Omental fat pad (tissue), 4 donors: ENCODE results near the gene SLC37A2. TPM values are rescaled to one million over a fixed set of nuclear protein-coding genes. Genes with fewer than 3 reads are reported as not detected.

ENCODE experiments used
- ATAC-seq: fragments of 150-250 bp; one replicate; pipeline ENCODE4 v1.9.1; 2016; ENCODE audit warnings: mild to moderate bottlenecking, moderate library complexity; ENCODE audit not compliant: low FRiP score
- DNase-seq: peaks from one replicate; pipeline ENCODE4 v3.0.0-alpha.2; 2019; ENCODE audit warnings: low spot score
- total RNA-seq, 4 donors: library from RNA; depleted of rRNA; stranded (reverse); fragments of >200 nt; gene quantifications; one replicate each; pipeline ENCODE4 v1.1.0, GENCODE V29; 2016
- TF ChIP-seq, protein P1 (sequence below), 3 donors: fragments of 450-650 bp; IDR thresholded peaks; one replicate each; pipeline ENCODE4 v1.5.1; 2016 to 2017; ENCODE audit warnings: antibody characterized with exemption in 3 of 3, mild to moderate bottlenecking in 3 of 3, moderate library complexity in 2 of 3

Gene SLC37A2
- total RNA-seq, 4 donors from 2014 or later, result 15.6 to 26.0 (median 21.5) TPM

DNA sequence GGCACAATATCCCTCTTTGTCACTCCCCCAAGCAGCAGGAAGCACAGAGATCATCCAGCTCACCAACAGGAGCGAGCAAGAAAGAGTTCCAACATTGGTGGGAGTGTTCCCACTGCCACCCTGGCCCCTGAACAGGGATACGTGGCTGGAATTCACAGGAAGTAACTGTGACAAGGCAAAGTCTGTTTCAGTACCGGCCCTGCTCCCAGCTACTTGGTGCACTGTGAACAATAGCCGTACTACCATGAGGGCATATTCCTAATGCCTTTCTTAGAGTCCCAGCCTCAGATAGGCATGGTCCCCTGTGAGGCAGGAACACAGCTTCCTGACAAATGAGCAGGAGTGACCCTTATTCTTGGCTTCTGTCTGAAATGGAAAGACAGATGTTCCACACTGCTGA lies 1.8 kb upstream of the SLC37A2 start:
- no peak for ATAC-seq
- TF ChIP-seq, protein P1, sequence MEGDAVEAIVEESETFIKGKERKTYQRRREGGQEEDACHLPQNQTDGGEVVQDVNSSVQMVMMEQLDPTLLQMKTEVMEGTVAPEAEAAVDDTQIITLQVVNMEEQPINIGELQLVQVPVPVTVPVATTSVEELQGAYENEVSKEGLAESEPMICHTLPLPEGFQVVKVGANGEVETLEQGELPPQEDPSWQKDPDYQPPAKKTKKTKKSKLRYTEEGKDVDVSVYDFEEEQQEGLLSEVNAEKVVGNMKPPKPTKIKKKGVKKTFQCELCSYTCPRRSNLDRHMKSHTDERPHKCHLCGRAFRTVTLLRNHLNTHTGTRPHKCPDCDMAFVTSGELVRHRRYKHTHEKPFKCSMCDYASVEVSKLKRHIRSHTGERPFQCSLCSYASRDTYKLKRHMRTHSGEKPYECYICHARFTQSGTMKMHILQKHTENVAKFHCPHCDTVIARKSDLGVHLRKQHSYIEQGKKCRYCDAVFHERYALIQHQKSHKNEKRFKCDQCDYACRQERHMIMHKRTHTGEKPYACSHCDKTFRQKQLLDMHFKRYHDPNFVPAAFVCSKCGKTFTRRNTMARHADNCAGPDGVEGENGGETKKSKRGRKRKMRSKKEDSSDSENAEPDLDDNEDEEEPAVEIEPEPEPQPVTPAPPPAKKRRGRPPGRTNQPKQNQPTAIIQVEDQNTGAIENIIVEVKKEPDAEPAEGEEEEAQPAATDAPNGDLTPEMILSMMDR (IDR thresholded peaks at IDR 0.05), result no peak
- no peak for DNase-seq

DNA sequence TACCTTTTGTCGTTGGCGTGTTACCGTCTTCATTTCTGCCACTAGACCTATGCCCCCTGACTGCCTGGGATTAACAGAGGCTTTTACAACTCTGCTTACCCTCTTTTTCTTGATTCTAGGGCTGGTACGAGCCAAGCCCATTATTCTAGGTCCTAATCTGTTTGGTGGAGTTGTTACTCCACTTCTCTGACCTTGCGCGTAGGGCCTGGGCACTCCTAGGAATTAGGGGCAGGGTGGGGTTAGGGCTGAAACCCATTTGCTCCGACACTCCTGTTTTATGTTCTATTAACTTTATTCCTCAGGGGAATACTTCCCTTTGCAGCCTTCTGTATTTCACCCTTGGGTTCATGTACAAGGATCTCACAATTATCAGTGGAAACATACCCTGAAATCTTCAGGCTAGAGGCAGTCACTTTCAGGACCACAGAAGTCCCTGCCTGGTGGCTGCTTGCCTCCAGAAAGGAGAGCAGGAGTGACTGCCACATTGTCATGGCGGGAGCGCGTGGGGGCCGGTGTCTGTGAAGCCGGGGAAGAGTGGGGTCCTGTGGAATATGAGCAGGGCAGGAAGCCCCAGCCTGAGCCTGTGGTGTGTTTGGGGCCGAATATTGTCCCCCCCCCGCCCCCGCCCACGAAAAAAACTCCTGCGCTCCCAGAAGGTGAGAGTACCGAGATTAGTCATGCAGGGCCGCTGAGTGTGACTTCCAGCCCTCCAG lies 731 bp upstream of the SLC37A2 start:
- DNase-seq (no peak), ATAC-seq (peak; percentile 25)
- TF ChIP-seq, protein P1 (IDR thresholded peaks at IDR 0.05), result no peak

DNA sequence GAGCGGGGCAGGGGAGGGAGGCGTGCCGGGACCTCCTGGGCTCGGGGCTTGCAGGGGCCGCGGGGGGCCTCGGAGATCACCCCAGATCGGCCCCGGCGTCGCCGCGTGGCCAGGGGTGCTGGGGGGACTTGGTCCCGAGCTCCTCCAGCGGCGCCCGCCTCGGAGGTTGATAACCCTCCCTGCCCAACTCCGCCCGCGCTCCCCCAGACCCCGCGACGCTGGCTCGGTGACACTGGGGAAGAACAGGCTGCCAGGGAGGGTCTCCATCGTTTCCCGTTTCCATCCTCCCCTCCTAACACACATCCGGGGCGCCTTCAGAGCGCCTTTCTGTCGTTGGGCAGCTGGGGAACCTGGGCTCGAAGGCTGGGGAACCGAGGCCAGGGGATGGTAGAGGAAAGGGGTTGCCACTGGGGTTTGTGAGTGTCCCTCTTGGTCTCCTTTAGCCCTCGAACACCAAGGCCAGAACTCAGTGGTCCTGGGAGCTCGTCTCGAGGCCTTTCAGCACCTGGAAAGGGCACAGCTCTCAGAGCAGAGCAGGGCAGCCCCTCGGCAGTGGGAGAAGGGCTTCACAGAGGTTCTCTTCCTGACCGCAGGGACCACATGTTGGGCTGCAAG lies 431 bp downstream of the SLC37A2 start:
- TF ChIP-seq, protein P1 (IDR thresholded peaks at IDR 0.05), result no peak
- ATAC-seq, result peak; percentile 31
- DNase-seq, result no peak

DNA sequence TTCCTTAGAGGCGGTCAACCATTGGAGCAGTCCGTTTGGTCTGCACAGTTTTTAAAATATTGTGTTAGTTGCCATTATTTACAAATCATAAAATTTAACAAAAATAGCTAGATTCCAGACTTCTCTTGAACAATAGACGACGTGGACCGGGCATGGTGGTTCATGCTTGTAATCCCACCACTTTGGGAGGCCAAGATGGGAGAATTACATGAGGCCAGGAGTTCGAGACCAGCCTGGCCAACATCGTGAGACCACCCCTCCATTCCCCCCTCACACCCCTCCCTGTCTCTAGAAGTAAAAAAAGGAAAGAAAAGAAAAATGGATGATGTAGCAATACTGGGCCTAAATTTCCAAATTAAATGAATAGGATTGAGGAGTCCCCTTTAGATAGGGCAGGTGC lies 965 bp downstream of the SLC37A2 start:
- ATAC-seq (no peak), DNase-seq (no peak)
- TF ChIP-seq, protein P1 (IDR thresholded peaks at IDR 0.05), result no peak

DNA sequence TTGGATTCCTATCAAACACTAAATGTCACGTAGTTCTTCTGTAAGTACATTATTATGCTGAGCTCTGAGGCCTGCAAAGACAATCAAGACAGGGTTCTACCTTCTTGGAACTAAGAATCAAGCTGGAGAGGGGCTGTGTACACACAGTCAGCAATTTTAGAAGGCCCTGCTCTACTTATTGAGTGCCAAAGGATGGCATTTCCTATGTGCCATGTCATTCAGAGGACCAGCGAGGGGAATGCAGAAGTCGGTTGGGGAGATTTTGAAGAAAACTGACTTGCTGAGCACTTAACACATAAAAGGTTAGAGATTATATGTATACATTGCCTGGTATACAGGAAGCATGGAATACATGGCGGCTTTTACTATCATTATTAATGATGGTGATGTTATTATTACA lies 5.3 kb downstream of the SLC37A2 start:
- TF ChIP-seq, protein P1 (IDR thresholded peaks at IDR 0.05), result no peak
- DNase-seq, result no peak
- ATAC-seq, result no peak

DNA sequence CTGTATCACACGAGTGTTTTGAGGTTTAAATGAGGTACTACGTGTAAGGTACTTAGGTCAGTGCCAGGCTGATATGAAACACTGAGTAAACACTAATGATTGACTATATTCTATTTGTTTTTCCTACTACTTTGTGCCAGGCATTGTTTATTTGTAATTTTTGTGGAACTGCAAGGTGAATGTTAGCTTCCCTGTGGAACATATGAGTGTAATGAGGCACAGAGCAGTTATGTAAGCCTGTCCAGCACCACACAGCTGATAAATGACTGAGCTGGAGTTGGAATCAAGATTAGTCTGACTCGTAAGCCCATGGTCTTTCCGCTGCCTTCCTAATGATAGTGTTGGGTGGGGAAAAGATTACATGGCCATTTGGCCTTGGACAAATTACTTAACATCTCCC lies 5.9 kb downstream of the SLC37A2 start:
- TF ChIP-seq, protein P1 (IDR thresholded peaks at IDR 0.05), result no peak
- ATAC-seq, result no peak
- no peak for DNase-seq

DNA sequence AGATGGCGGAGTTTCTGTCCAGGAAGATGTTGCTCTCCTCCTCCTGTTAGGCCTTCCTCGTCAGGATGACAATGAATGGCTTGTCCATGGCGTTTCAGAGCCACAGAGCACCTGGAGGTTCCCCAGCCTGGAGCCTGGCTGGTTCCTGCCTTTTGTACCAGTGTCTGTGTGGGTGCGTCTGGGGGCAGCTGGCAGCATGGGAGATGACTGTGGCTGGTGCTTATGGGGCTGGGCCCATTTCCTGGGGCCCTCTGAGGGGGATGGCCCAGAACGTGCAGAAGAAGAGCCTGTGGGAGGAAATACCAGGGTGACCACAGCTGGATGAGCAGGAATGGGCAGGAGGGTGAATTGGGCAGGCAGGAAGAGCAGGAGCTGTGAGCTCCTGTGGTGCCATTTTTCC lies 6.7 kb downstream of the SLC37A2 start:
- no peak for DNase-seq
- ATAC-seq, result no peak
- TF ChIP-seq, protein P1 (IDR thresholded peaks at IDR 0.05), result no peak
